GM12801 (cell line): ENCODE data around the gene FGFR2.

Experiments used
- CTCF ChIP-seq: IDR thresholded peaks from one replicate; pipeline ENCODE4 v1.5.1; 2011; ENCODE audit warnings: control low read depth; ENCODE audit not compliant: insufficient read length; ENCODE audit errors: extremely low read depth

Gene FGFR2

GRCh38 chr10:121485436-121486139 lies 112.7 kb downstream of the FGFR2 start:
- no peak for TF ChIP-seq CTCF

GRCh38 chr10:121484816-121485215 lies 113.4 kb downstream of the FGFR2 start:
- TF ChIP-seq CTCF = no peak

- no peak for TF ChIP-seq CTCF
Observed at GRCh38 chr10:121484401-121484800, 113.8 kb downstream of the FGFR2 start.

GRCh38 chr10:121481180-121481579 lies 117.1 kb downstream of the FGFR2 start:
- TF ChIP-seq CTCF = no peak

GRCh38 chr10:121478556-121478955 lies 119.7 kb downstream of the FGFR2 start:
- no peak for TF ChIP-seq CTCF

- TF ChIP-seq CTCF = no peak
Observed at GRCh38 chr10:121469797-121470606, 128.2 kb downstream of the FGFR2 start.

GRCh38 chr10:121468726-121469125 lies 129.5 kb downstream of the FGFR2 start:
- TF ChIP-seq CTCF = no peak
